NCI-H345 treated with DMSO at 0.1 percent for 48 hours (cell line): Measurements from ENCODE around the gene SLC25A45.
"Not testable (repeated sequence)": the region's sequence is repeated elsewhere in the genome, so short reads cannot be mapped to it uniquely, and the experiment has no call there.

Experiments
- DNase-seq: peaks from one replicate; lab custom pipeline; 2025; ENCODE audit not compliant: unreplicated experiment; lab: John Stamatoyannopoulos, UW

SLC25A45 gene

DNA sequence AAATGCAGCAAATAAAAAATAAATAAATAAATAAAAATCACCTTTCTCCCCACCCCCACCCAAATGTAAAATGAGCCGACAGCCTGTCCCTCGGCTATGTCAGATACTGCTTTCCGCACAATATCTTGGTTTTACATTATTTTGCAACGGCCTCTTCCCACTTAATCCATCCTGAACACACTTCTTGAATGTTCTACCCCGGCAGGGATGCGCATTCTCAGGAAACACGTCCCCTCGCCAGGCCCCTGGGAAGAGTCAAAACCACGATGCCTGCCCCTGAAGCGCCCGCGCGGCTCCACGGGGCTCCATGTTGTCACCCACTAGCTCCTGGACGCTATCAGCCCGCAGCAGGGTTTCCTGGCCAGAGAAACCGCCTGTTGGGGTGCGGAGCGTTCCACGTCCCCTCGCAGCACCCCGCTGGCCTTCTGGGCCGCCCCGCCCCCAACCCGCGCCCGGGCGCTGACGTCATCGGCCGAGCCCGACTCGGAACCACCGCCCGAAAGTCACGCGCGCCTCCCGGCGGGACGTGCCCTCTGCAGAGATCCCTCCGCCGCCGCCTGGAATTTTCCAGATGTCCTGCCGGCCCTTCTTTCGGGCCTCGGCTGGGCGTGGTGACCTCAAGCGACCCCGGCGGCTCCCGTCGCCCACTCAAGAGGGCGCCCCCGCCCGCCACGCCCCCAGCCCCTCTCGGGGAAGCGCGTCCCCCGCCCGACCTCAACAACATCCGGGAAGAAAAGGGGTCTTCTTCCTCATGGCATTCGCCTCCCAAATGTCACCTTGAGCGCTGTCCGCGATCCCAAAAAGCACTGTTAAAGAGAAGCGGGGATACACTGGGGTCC, 39.6 kb upstream of the SLC25A45 start:
- no peak for DNase-seq

DNA sequence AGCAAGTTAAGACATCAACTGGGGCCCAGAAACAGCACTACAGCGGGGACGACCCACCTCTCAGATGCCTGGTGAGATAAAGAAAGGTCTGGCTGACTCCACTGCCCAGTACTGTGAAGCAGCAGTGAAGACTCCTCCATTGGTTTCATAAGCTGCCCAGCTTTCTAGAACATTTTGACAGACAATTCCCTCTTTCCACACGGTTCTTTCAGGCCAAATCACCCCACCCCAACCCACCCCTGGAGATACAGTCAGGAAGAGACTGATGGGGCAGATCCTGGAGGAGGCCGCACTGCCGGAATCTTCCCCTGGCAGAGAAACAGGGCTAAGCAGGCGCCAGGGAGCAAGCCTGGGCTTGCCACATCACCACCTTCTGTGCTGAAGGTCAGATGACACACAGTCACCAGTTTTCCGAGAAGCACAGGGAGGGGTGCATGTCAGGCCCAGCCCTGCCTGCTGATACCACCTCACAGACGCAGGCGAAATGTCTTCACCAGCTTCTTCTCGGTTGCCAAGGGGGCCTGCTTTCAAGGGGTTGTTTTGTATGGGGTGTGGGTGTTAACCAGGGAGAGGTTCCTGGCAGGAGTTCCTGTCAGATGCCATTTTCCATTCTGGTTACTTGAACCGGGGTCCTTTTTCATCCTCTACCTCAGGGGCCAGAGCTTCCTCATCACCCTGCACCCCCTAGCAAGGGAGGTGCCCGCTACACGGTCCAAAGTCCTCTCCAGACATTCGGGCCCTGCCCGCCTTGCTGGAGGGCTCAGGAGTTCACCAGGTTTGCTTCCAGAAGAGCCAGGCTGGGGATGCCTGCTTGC, 38.7 kb upstream of the SLC25A45 start:
- peak; percentile 64 for DNase-seq

DNA sequence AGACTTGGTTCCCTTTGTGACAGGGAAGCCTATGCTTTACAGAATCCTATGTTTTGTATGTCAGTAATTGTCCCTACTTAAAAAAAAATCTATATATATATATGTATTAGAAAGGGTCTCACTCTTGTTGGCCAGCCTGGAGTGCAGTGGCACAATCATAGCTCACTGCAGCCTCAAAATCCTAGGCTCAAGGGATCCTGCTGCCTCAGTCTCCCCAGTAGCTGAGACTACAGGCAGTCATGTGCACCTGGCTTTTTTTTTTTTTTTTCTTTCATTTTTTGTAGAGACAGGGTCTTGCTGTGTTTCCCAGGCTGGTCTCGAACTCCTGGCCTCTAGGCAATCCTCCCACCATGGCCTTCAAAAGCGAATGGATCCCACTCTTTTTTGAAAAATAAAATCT, 38.1 kb upstream of the SLC25A45 start:
- no peak for DNase-seq

DNA sequence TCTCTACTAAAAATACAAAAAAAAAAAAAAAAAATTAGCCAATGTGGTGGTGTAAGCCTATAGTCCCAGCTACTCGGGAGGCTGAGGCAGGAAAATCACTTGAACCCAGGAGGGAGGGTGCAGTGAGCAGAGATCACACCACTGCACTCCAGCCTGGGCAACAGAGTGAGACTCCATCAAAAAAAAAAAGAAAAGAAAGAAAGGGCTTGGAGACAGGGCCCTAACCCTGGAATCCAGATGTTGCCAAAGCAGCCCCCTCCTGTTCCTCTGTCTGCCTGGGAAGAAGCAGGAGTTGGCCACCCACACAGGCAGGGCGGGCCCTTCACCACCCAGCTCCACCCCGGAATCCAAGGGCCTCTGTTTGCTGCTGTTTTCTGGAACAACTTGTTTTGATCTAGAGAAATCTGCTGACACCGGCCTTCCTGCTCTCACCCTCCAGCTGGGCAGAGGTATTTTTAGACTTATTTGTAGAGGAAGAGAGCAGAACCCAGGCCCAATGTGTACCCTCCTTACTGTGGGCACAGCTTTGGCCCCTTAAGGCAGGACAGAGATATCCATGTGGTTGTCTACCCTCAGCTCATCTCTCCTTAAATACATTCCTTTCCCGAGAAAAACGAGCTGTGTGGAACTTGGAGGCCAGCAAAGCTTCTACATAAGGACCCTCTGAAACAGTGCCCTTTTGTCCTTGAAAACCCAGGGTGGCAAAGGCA, 37.5 kb upstream of the SLC25A45 start:
- DNase-seq = peak; percentile 4

DNA sequence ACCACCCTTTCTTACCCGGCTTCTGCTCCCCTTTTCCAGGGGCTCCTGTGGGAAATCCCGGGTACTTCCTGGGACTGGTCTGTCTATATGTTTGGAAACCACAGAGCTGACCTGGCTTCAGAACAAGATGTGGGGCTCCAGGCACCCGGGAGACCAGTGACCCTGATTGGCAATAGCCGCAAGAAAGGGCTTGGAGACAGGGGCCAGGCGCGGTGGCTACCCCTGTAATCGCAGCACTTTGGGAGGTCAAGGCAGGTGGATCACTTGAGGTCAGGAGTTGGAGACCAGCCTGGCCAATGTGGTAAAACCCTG, 37.0 kb upstream of the SLC25A45 start:
- DNase-seq = no peak

DNA sequence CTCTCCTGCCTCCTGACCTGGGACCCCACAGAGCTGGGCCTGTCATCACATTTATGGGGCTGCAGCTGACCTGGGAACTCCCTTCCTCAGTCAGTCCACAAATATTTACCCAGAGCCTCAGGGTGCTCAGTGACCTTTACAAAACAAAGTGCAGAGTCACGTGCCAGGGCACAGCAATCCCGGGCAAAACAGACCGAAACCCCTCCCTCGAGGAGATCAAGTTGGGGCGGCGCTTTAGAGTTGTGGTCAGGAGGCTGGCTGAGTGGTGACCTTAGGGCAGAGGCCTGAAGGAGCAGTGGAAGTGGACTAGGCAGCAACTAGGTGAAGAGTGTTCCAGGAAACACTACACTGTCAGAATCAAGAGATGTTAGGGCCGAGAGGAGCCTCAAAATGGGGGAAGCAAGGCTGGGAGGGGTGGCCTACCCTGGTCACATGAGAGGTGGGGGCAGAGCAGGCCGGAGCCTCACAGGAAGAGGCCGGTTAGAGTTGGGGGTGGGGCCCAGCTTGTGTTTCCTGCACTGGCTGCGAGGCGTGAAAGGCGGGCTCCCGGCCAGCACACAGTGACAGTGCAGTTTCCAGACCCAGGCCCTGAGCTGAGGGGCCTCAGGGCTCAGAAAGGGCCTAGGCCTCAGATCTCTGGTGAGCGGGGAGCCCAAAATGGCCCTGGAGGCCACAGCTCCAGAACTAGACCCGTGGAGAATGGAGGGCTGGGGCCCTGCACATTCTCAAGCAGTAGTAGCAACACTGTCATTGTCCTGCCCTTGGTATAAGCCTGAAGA, 36.4 kb upstream of the SLC25A45 start:
- DNase-seq = peak; percentile 76

DNA sequence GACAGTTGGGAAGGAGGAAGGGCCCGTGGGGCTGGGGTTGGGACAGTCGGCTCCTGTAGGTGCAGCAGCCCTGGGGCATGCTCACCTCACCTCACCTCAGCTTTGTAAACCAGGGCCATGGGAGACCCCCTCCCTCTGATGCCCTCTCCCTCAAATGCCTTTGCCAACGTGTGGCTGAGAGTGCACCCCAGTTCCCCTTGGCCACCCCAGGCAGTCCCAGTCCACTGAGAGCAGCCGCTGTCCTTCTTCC, 35.9 kb upstream of the SLC25A45 start:
- DNase-seq = no peak

DNA sequence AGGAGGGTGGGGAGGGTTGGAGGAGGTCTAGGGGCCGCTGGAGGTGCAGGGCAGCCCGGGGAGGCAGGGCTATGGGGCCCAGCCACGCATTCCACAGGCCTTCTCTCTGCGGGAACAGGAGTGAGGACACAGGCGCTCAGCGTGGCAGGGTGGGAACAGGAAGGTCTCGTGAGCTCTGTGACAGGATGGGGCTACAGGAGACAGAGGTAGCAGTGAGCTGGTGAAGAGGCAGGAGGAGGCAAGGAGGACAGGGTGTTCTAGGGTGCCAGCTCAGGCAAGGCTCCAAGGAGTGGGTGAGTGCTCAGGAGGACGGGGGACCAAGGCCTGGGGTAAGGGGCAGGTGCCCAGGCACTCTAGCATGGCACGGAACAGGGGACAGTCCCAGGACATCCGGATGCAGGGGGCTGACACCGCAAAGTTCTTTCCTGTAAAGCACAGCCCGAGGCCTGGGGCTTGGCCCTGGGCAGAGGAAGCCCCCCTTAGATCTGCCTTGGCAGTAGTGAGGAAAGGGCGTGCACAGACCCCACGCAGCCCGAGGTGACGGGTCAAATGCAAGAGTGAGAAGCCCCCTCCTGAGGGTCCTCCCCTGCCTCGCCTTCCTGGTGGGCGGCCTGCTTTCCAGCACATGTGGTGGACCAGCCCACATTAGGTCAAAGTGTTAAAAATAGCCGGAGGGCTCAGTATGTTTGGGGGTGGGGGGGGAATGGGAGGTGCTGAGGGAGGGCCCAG, 35.4 kb upstream of the SLC25A45 start:
- no peak for DNase-seq

DNA sequence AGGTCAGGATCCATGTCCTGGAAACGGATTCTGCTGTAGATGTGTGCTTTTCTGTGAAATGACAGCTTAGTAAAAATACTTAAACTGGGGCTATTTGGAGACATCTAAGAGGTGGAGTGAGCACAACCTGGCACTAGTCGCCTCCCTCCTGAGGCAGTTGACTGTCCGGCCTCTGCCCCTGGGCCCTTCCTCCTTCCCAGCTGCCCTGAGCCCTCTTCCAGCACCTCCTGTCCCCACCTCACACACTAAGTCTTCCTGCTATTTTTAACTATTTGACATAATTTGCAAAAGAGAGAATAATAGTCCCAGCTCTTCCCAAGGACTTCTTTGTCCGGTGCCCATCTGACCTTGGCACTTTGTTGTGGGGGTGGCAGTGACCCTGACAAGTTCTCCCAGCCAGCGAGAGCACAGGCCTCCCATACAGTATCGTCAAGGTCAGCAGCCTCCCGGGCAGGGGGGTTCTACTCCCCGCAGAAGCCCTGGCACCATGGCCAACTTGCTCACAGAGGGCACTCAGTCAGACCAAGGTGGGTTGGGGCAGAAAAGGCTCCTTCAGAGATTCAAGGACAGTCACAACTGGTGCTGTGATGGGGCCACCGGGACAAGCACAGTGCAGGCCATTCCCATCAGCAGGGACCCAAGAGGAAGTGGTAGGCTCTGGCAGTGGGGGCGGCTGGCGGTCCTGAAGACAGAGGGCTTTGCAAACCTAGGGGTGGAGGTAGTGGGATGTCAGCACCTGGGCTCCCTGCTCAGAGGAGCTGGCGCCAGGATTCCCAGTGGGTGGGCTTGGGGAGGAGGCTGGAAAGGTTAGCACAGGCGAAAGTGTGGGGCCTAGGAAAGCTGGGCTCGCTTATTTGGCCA, 34.6 kb upstream of the SLC25A45 start:
- DNase-seq = no peak

DNA sequence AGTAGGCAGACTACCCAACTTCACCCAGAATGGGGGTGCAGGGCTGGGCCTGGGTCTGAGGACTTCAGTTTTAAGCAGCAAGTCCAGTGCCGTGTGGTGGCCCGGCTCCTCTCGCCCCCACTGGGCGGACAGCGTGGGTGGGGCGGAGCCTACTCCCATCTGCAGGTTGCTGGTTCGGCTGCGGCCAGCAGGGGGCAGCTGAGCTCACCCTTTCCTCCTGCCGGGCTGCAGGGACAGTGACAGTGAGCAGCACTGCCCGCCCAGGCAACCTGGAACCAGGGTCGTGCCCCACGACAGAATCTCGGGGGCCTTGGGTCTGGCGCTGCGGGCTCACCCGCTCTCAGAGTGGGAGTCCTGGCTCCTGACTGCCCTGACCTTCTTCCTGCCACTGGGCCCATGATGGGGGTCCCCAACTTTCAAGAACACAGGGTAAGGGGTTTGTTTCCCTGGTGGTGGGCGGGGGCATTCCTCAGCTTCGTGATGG, 33.9 kb upstream of the SLC25A45 start:
- DNase-seq = peak; percentile 52

DNA sequence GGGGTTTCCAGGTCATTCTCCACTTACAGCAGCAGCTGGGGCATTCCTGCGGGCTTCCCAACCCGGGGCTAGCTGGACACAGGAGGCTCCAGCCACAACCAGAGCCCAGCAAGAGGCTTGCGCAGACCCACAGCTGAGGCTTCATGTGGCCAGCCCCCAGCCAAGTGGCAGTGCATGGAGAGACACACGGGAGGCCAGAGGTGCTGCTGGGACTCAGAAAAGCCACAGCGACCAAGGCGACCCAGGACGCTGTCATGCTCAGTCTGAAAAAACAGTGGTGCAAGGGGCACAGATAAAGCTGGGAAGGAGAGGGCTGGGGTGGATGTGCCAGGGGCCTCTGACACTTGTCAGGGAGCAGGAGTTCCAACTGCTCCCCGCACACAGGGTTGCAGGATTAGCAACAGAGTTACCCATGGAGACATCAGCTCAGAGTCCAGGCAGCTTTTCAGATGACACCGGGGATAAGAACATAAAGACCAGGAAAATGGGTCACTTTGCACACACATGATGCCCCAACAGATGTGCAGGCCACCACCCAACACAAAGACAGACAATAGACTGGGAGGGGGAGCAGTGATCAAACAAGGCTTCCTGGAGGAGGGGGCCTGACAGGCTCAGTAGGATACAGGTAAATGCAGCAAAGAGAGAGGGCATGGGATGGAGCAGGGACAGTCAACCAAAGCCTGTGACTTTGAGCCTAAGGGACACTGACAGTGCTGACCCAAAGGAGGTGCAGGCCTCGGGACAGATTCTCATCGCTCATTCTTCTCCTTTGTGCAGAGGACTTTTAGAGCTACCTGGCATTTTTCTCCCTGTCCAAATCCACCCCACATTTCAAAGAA, 33.3 kb upstream of the SLC25A45 start:
- no peak for DNase-seq

DNA sequence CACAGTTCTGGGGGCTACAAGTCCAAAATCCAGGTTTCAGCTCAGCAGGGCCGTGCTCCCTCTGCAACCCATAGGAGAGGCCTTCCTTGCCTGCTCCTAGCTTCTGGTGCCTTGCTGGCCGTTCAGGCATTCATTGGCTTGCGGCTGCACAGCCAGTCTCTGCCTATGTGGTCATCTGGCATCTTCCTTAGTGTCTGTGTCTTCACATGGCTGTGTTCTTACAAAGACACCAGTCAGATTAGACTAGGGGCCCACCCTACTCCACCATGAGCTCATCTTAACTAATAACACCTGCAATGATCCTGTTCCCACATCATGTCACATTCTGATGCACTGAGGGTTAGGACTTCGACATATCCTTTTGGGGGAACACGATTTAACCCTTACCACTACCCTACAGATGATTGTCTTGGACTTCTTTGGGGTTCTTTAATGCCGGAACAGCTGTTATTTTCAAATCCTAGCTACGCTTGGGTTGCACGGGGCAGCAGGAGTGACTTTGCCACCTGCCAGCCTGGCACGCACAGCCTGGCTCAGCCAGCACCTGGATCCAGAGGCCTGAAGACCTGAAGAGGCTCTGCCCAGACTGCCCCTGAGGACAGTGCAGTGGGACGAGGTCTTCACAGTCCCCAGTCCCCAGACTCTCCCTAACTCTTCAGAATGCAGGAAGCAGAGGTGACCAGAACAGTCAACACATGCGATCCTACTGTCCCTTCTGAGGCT, 32.5 kb upstream of the SLC25A45 start:
- DNase-seq = no peak

DNA sequence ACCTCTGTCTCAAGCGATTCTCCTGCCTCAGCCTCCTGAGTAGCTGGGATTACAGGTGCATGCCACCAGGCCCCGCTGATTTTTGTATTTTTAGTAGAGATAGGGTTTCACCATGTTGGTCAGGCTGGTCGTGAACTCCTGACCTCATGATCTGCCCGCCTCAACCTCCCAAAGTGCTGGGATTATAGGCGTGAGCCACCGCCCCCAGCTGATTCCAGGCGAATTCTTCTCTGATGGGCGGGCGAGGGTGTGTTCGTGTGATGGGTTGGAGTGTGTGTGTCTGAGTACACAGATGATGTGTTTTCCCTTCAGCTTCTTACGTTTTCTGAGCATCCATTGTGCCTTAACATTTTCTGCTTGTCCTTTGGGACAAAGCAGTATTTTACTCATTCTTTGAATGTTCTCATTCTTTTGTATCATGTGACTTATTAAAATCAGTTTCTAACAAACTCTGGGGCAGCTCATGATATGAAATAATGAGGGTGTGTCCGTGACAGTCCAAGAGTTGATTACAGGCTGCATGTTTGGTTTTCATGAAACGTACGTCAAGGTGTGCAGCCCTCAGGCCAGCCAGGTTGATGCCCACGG, 30.7 kb upstream of the SLC25A45 start:
- DNase-seq = not testable (repeated sequence)

DNA sequence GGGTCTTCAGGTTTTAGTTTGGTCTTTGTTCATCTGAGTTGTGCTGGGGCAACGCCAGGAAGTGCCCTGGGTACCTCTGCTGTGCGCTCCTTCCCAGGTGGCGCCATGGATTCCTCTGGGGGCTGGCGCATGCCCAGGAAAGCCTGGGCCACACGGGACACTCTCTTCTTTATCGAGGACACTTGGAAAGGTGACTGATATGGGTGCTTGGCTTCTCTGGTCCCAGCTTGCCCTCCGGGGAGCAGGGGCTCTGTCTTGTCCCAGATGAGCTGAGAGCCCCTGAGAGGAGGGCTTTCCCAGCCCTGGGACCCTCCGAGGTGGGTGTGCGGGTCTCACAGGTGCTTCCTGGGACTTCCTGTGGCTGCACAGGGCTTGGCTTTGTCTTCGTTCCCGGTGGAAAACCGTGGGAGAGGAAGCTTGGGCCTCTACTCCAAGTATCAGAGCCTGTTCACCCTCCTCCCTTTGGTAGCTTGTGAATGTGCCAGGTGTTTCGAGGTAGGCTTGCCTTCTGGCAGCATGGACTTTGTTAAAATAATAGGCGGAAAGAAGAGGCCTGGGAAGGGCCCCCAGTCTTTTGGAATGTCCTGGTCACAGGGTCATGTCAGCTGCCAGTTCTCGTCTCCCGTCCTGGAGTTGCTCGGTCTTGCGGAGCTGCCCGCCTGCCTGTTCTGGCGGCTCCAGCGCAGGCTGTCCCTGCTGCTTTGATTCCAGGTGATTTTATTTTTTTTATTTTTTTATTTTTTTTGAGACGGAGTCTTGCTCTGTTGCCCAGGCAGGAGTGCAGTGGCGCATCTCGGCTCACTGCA, 30.0 kb upstream of the SLC25A45 start:
- no peak for DNase-seq

DNA sequence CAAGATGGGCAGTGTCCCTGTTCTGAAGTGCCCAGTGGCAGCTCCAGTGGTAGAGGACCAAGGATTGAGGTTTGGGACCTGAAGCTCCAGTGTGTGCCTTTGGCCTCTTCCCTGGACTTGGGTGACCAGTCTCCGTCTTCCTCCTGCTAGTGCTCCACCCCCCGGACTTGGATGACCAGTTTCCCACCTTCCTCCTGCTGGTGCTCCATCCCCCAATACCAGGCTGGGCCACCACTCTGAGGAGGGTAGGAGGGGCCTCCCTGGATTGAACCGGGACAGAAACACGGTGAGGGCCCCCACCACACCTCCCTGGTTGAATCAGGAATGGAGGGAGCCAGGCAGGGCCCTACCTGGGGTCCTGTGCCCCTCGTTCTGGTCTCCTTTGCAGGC, 29.2 kb upstream of the SLC25A45 start:
- DNase-seq = no peak

DNA sequence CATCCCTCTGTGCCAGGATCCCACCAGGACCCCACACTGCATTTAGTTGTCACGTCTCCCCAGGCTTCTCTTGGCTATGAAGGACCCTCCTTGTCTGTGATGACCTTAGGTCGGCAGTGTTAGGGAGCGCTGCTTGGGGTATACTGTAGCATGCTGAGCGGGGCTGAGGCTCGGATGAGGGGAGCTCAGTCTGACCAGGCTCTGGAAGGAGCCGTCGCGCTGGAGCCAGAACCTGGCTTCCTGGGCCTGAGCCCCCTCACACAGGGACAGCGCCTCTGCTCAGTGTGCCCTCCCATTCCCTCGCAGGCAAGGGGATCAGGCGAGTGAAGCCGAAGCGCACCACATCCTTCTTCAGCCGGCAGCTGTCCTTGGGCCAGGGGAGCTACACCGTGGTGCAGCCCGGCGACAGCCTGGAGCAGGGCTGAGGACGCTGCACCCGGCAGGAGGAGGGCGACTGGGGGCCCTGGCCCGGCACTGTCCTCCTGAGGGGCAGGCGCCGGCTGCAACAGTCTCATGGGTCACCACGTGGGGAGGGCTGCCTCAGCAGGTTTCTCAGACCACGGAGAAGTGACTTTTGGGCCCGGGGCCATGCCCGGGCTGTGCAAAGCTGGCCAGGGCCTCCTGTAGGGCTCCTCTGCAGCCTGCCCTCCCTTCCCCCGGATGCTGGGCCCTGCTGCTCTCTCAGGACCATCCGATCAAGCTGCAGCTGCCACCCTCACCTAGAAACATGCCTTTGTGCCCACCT, 28.7 kb upstream of the SLC25A45 start:
- DNase-seq = no peak
